ENCODE measurements around the gene EOGT.

- TF ChIP-seq POLR2A (IDR thresholded peaks at IDR 0.05) (no peak), CTCF (IDR thresholded peaks at IDR 0.05) (no peak)
Observed at GRCh38 chr3:68984011-68984530, 29.4 kb downstream of the EOGT start.

All from Peyer's patch (tissue), 4 donors.